ENCODE measurements around the gene LUC7L2. TPM values are rescaled to one million over a fixed set of nuclear protein-coding genes. Genes with fewer than 3 reads are reported as not detected.

Gene LUC7L2
- total RNA-seq, 1 donor from 2014 or later, result 111 TPM

DNA sequence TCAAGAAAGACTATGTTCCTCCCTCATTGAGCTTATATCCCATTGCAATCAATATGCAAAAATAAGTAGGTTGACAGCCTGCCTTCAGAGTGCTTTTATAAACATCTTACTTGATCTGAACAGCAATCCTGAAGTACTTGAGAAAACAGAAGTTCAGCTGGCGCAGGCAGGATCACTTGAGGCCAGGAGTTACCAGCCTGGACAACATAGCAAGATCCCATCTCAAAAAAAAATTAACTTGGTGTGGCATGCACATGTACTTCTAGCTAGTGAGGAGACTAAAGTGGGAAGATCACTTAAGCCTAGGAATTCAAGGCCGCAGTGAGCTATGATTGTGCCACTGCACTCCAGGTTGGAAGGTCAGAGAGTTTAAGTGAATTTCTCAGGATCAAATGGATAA, 30.1 kb downstream of the LUC7L2 start:
- Mint-ChIP-seq H3K27ac (no peak overlapping the region), H3K36me3 (peaks cover 33% of the 10 kb centered on the region), H3K4me3 (no peak overlapping the region), H3K9me3 (no peaks in the 10 kb centered on the region), H3K27me3 (ENCODE audit: insufficient read depth, low read depth) (peaks cover 3% of the 10 kb centered on the region), H3K4me1 (no peaks in the 10 kb centered on the region)
- Histone ChIP-seq H3K4me1 (no peaks in the 10 kb centered on the region), H2AFZ (replicated peaks) (no peak overlapping the region), H3K79me2 (ENCODE audit: low read depth) (peaks cover 99% of the 10 kb centered on the region), H3K27me3 (no peaks in the 10 kb centered on the region), H3F3A (ENCODE audit: low read depth) (peaks cover 4% of the 10 kb centered on the region), H3K9me3 (ENCODE audit: low read depth) (no peaks in the 10 kb centered on the region), H3K4me3 (no peak overlapping the region), H4K20me1 (ENCODE audit: low read depth) (peaks cover 30% of the 10 kb centered on the region), H3K4me2 (no peak overlapping the region), H3K36me3 (peaks cover 31% of the 10 kb centered on the region), H3K27ac (no peak overlapping the region), H3K9ac (no peak overlapping the region)
- no peak for DNase-seq (ENCODE audit: low spot score)
- TF ChIP-seq EZH2phosphoT487 (IDR thresholded peaks at IDR 0.05) (no peak), EZH2 (IDR thresholded peaks at IDR 0.05) (no peak), CTCF (IDR thresholded peaks at IDR 0.05) (no peak)

DNA sequence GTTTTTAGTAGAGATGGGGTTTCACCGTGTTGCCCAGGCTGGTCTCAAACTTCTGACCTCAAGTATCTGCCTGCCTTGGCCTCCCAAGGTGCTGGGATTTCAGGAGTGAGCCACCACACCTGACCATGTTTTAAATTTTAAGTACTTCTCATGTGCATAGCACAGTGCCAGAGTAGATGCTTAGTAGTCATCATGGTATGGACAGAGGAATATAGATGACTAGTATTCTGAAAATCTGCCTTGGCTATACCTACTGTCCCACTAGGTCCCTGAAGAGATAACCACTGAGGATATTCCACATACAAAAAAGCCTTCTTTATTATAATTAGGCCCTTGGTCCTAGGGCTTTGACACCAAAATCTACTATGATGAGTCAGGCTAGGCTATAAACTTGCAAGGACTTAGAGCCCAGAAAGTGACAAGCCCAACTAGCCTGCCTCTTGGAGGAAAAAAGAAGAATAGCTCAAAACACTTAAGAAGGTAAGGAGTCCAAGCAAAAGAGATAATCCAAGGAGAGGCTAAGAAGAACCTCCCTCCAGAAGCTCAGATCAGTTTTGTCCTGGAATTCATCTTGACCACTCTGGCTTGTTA, 34.0 kb downstream of the LUC7L2 start:
- Histone ChIP-seq H3K4me1 (no peaks in the 10 kb centered on the region), H3K9ac (no peak overlapping the region), H3K36me3 (peaks cover 28% of the 10 kb centered on the region), H3K4me3 (no peak overlapping the region), H4K20me1 (ENCODE audit: low read depth) (peaks cover 51% of the 10 kb centered on the region), H3K79me2 (ENCODE audit: low read depth) (peaks cover 99% of the 10 kb centered on the region), H3K27ac (peak overlapping the region; percentile 65), H3K4me2 (no peak overlapping the region), H3F3A (ENCODE audit: low read depth) (peaks cover 4% of the 10 kb centered on the region), H2AFZ (replicated peaks) (no peak overlapping the region), H3K27me3 (no peaks in the 10 kb centered on the region), H3K9me3 (ENCODE audit: low read depth) (no peaks in the 10 kb centered on the region)
- DNase-seq (ENCODE audit: low spot score), result no peak
- no peaks in the 10 kb centered on the region for H3K9me3 Mint-ChIP-seq
- H3K27ac Mint-ChIP-seq, result no peak overlapping the region
- peaks cover 3% of the 10 kb centered on the region for H3K27me3 Mint-ChIP-seq (ENCODE audit: insufficient read depth, low read depth)
- no peaks in the 10 kb centered on the region for H3K4me1 Mint-ChIP-seq
- peaks cover 35% of the 10 kb centered on the region for H3K36me3 Mint-ChIP-seq
- no peak for TF ChIP-seq EZH2phosphoT487 (IDR thresholded peaks at IDR 0.05)
- no peak for TF ChIP-seq EZH2 (IDR thresholded peaks at IDR 0.05)
- no peak for TF ChIP-seq CTCF (IDR thresholded peaks at IDR 0.05)
- H3K4me3 Mint-ChIP-seq, result no peak overlapping the region

DNA sequence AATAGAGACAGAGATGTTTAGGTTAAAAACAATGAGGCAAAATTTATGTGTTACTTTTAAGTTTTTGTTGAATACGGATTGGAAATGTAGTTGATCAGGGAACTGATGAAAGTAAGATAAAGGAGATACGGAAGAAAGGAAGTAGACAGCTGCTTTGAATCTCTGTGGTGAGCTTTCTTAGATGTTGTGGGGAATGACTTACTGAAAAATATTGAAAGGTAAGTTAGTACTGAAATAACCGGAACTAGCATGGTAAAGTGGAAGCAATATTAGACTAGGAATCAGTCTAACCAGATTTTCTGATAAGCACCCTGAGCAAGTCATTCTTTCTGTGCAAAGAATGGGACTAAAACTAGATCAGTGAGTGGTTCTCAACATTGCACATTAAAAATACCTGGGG, 34.8 kb downstream of the LUC7L2 start:
- peaks cover 25% of the 10 kb centered on the region for H3K36me3 ChIP-seq
- H3K4me1 Mint-ChIP-seq, result no peaks in the 10 kb centered on the region
- H3K4me2 ChIP-seq, result no peak overlapping the region
- no peak overlapping the region for H3K4me3 ChIP-seq
- H2AFZ ChIP-seq (replicated peaks), result no peak overlapping the region
- peaks cover 43% of the 10 kb centered on the region for H4K20me1 ChIP-seq (ENCODE audit: low read depth)
- no peak overlapping the region for H3K27ac Mint-ChIP-seq
- H3K4me3 Mint-ChIP-seq, result no peak overlapping the region
- H3F3A ChIP-seq (ENCODE audit: low read depth), result peaks cover 4% of the 10 kb centered on the region
- H3K27ac ChIP-seq, result no peak overlapping the region
- H3K9me3 Mint-ChIP-seq, result no peaks in the 10 kb centered on the region
- no peak for TF ChIP-seq EZH2phosphoT487 (IDR thresholded peaks at IDR 0.05)
- TF ChIP-seq CTCF (IDR thresholded peaks at IDR 0.05), result no peak
- no peak for TF ChIP-seq EZH2 (IDR thresholded peaks at IDR 0.05)
- H3K27me3 ChIP-seq, result no peaks in the 10 kb centered on the region
- DNase-seq (ENCODE audit: low spot score), result no peak
- no peaks in the 10 kb centered on the region for H3K9me3 ChIP-seq (ENCODE audit: low read depth)
- H3K36me3 Mint-ChIP-seq, result peaks cover 35% of the 10 kb centered on the region
- H3K9ac ChIP-seq, result no peak overlapping the region
- H3K79me2 ChIP-seq (ENCODE audit: low read depth), result peaks cover 95% of the 10 kb centered on the region
- H3K27me3 Mint-ChIP-seq (ENCODE audit: insufficient read depth, low read depth), result peaks cover 3% of the 10 kb centered on the region
- no peaks in the 10 kb centered on the region for H3K4me1 ChIP-seq

All from neural progenitor cell (in vitro differentiated cells).